Neural progenitor cell (in vitro differentiated cells): ENCODE measurements around the gene KIF26B. TPM values are rescaled to one million over a fixed set of nuclear protein-coding genes. Genes with fewer than 3 reads are reported as not detected.
A peak's percentile ranks its signal among the peaks of the same experiment; 100 is the strongest.

ENCODE experiments used
- DNase-seq: peaks from one replicate; pipeline ENCODE4 v3.0.0-alpha.2; 2016; ENCODE audit warnings: low spot score
- H2AFZ ChIP-seq: fragments of 200-600 bp; sonication (generic); replicated peaks from 2 replicates; pipeline ENCODE4 v1.6.1; 2016; ENCODE audit warnings: antibody characterized with exemption
- H3F3A ChIP-seq: fragments of 200-600 bp; sonication (generic); 2 replicates; pipeline ENCODE4 v1.6.1; 2016; ENCODE audit warnings: antibody characterized with exemption, low read depth
- H3K27ac ChIP-seq: fragments of 200-600 bp; sonication (generic); 2 replicates; pipeline ENCODE4 v1.5.1; 2016; ENCODE audit warnings: mild to moderate bottlenecking
- H3K27me3 ChIP-seq: fragments of 200-600 bp; sonication (generic); 2 replicates; pipeline ENCODE4 v1.6.1; 2016; ENCODE audit warnings: mild to moderate bottlenecking, moderate library complexity
- H3K36me3 ChIP-seq: fragments of 200-600 bp; sonication (generic); 2 replicates; pipeline ENCODE4 v1.5.1; 2016
- H3K4me1 ChIP-seq: fragments of 200-600 bp; sonication (generic); 2 replicates; pipeline ENCODE4 v1.6.1; 2016; ENCODE audit warnings: mixed run types
- H3K4me2 ChIP-seq: fragments of 200-600 bp; sonication (generic); 2 replicates; pipeline ENCODE4 v1.6.1; 2016
- H3K4me3 ChIP-seq: fragments of 200-600 bp; sonication (generic); 2 replicates; pipeline ENCODE4 v1.5.1; 2016
- H3K79me2 ChIP-seq: fragments of 200-600 bp; sonication (generic); 2 replicates; pipeline ENCODE4 v1.6.1; 2016; ENCODE audit warnings: low read depth
- H3K9ac ChIP-seq: fragments of 200-600 bp; sonication (generic); 2 replicates; pipeline ENCODE4 v1.6.1; 2016
- H3K9me3 ChIP-seq: fragments of 200-600 bp; sonication (generic); 2 replicates; pipeline ENCODE4 v1.5.1; 2016; ENCODE audit warnings: low read depth
- H4K20me1 ChIP-seq: fragments of 200-600 bp; sonication (generic); 2 replicates; pipeline ENCODE4 v1.6.1; 2016; ENCODE audit warnings: low read depth
- H3K27ac Mint-ChIP-seq: 3 replicates; pipeline ENCODE4 v1.8.0; 2021; ENCODE audit warnings: mixed read lengths
- H3K27me3 Mint-ChIP-seq: 2 replicates; pipeline ENCODE4 v1.8.0; 2022; ENCODE audit warnings: low read depth, mild to moderate bottlenecking, inconsistent platforms, moderate library complexity, mixed read lengths; ENCODE audit not compliant: insufficient read depth
- H3K36me3 Mint-ChIP-seq: 3 replicates; pipeline ENCODE4 v1.8.0; 2021; ENCODE audit warnings: mixed read lengths
- H3K4me1 Mint-ChIP-seq: 3 replicates; pipeline ENCODE4 v1.8.0; 2021; ENCODE audit warnings: mixed read lengths
- H3K4me3 Mint-ChIP-seq: 3 replicates; pipeline ENCODE4 v1.8.0; 2021; ENCODE audit warnings: mild to moderate bottlenecking, moderate library complexity, mixed read lengths
- H3K9me3 Mint-ChIP-seq: 3 replicates; pipeline ENCODE4 v1.8.0; 2020; ENCODE audit warnings: mixed read lengths
- EZH2 ChIP-seq: fragments of 200-600 bp; sonication (generic); IDR thresholded peaks from 2 replicates; pipeline ENCODE4 v1.6.1; 2017; ENCODE audit warnings: antibody characterized with exemption, mild to moderate bottlenecking, moderate library complexity
- EZH2phosphoT487 ChIP-seq: fragments of 200-600 bp; sonication (generic); IDR thresholded peaks from 2 replicates; pipeline ENCODE4 v1.6.1; 2017; ENCODE audit warnings: antibody characterized with exemption
- total RNA-seq: library from RNA; depleted of rRNA; stranded (reverse); fragments of >200 nt; gene quantifications from 2 replicates; pipeline ENCODE4 v1.2.3, GENCODE V29; 2015; ENCODE audit warnings: low replicate concordance
- TF ChIP-seq, protein P1 (sequence below): fragments of 200-600 bp; sonication (generic); IDR thresholded peaks from 2 replicates; pipeline ENCODE4 v1.5.1; 2017; ENCODE audit warnings: antibody characterized with exemption, mild to moderate bottlenecking

Gene KIF26B
- total RNA-seq, 1 donor from 2014 or later, result 0.47 TPM

GRCh38 chr1:245465666-245466065 lies 310.9 kb downstream of the KIF26B start:
- H3K9me3 ChIP-seq, result no peaks in the 10 kb centered on the region
- Mint-ChIP-seq H3K27me3 (peaks cover 6% of the 10 kb centered on the region), H3K27ac (no peak overlapping the region), H3K4me3 (no peak overlapping the region), H3K36me3 (no peaks in the 10 kb centered on the region), H3K9me3 (peaks cover 4% of the 10 kb centered on the region), H3K4me1 (peaks cover 14% of the 10 kb centered on the region)
- H3F3A ChIP-seq, result peaks cover 6% of the 10 kb centered on the region
- no peak overlapping the region for H3K4me2 ChIP-seq
- no peak for DNase-seq
- no peak overlapping the region for H2AFZ ChIP-seq
- no peak overlapping the region for H3K27ac ChIP-seq
- no peaks in the 10 kb centered on the region for H3K27me3 ChIP-seq
- no peaks in the 10 kb centered on the region for H3K36me3 ChIP-seq
- peaks cover 7% of the 10 kb centered on the region for H3K4me1 ChIP-seq
- H3K79me2 ChIP-seq, result no peaks in the 10 kb centered on the region
- no peak overlapping the region for H3K4me3 ChIP-seq
- TF ChIP-seq EZH2phosphoT487 (no peak), EZH2 (no peak)
- TF ChIP-seq, protein P1, sequence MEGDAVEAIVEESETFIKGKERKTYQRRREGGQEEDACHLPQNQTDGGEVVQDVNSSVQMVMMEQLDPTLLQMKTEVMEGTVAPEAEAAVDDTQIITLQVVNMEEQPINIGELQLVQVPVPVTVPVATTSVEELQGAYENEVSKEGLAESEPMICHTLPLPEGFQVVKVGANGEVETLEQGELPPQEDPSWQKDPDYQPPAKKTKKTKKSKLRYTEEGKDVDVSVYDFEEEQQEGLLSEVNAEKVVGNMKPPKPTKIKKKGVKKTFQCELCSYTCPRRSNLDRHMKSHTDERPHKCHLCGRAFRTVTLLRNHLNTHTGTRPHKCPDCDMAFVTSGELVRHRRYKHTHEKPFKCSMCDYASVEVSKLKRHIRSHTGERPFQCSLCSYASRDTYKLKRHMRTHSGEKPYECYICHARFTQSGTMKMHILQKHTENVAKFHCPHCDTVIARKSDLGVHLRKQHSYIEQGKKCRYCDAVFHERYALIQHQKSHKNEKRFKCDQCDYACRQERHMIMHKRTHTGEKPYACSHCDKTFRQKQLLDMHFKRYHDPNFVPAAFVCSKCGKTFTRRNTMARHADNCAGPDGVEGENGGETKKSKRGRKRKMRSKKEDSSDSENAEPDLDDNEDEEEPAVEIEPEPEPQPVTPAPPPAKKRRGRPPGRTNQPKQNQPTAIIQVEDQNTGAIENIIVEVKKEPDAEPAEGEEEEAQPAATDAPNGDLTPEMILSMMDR, result no peak
- H4K20me1 ChIP-seq, result no peaks in the 10 kb centered on the region
- no peak overlapping the region for H3K9ac ChIP-seq

DNA sequence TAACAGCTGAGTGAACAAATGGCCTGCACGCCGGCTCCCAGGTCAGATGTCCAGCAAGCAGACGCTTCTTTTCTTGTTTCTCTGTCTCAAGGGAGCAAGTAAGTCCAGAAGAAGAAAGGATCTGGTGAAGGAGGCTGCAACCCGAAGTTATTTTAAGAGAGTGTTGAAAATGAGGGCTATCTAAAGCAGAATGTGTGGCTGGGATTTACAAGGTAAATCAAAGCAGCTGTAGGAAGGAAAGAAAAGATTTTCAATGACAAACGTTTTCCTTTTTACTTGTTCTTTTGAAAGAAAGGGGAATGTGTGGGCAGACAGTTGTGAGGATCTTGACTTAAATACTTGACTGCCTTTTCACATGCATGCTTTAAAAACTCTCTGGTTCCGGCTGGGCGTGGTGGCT lies 311.5 kb downstream of the KIF26B start:
- Histone ChIP-seq H3K4me1 (peaks cover 7% of the 10 kb centered on the region), H3K36me3 (no peaks in the 10 kb centered on the region), H3K27me3 (no peaks in the 10 kb centered on the region), H4K20me1 (no peaks in the 10 kb centered on the region), H3K9me3 (no peaks in the 10 kb centered on the region), H3F3A (peaks cover 6% of the 10 kb centered on the region), H2AFZ (no peak overlapping the region), H3K79me2 (no peaks in the 10 kb centered on the region), H3K4me3 (no peak overlapping the region), H3K9ac (no peak overlapping the region), H3K27ac (no peak overlapping the region), H3K4me2 (no peak overlapping the region)
- Mint-ChIP-seq H3K36me3 (no peaks in the 10 kb centered on the region), H3K9me3 (peaks cover 4% of the 10 kb centered on the region), H3K27ac (peak overlapping the region; percentile 38), H3K4me1 (peaks cover 14% of the 10 kb centered on the region), H3K4me3 (no peak overlapping the region), H3K27me3 (peaks cover 6% of the 10 kb centered on the region)
- DNase-seq, result no peak
- TF ChIP-seq, protein P1, result no peak
- TF ChIP-seq EZH2phosphoT487 (no peak), EZH2 (no peak)

DNA sequence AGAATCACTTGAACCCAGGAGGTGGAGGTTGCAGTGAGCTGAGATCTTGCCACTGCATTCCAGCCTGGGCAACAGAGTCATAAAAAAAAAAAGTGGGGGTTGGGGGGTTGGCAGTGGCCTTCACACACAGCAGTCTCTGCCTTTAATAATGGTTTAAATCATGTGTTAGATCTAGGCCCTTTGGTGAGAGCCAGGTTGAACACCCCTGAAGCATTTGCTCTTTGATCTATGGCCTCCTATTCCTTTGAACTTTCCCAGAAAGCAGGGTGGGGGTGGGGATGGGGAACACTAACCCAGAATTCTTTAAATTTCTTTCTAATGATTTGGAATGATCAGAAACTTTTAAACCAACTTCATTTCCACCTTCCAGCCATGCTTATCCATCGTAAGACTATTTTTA lies 313.0 kb downstream of the KIF26B start:
- H3K4me3 Mint-ChIP-seq, result no peak overlapping the region
- H3K36me3 ChIP-seq, result no peaks in the 10 kb centered on the region
- no peaks in the 10 kb centered on the region for H3K9me3 ChIP-seq
- no peak overlapping the region for H3K27ac Mint-ChIP-seq
- no peaks in the 10 kb centered on the region for H3K36me3 Mint-ChIP-seq
- peaks cover 14% of the 10 kb centered on the region for H3K4me1 Mint-ChIP-seq
- H4K20me1 ChIP-seq, result no peaks in the 10 kb centered on the region
- H3K79me2 ChIP-seq, result no peaks in the 10 kb centered on the region
- TF ChIP-seq, protein P1, result no peak
- TF ChIP-seq EZH2phosphoT487 (no peak), EZH2 (no peak)
- no peak for DNase-seq
- H3K9me3 Mint-ChIP-seq, result peaks cover 4% of the 10 kb centered on the region
- H3K4me3 ChIP-seq, result no peak overlapping the region
- no peak overlapping the region for H3K4me2 ChIP-seq
- no peak overlapping the region for H2AFZ ChIP-seq
- peaks cover 6% of the 10 kb centered on the region for H3F3A ChIP-seq
- H3K9ac ChIP-seq, result no peak overlapping the region
- H3K27ac ChIP-seq, result no peak overlapping the region
- H3K27me3 Mint-ChIP-seq, result peaks cover 6% of the 10 kb centered on the region
- peaks cover 7% of the 10 kb centered on the region for H3K4me1 ChIP-seq
- no peaks in the 10 kb centered on the region for H3K27me3 ChIP-seq
